Fibroblast of upper back skin (primary cell): ENCODE results near the gene PRRT2.
"Not testable (repeated sequence)": the region's sequence is repeated elsewhere in the genome, so short reads cannot be mapped to it uniquely, and the experiment has no call there.

Experiments used
- DNase-seq: peaks from one replicate; pipeline ENCODE4 v3.0.0-alpha.2; 2013

Gene PRRT2

DNA sequence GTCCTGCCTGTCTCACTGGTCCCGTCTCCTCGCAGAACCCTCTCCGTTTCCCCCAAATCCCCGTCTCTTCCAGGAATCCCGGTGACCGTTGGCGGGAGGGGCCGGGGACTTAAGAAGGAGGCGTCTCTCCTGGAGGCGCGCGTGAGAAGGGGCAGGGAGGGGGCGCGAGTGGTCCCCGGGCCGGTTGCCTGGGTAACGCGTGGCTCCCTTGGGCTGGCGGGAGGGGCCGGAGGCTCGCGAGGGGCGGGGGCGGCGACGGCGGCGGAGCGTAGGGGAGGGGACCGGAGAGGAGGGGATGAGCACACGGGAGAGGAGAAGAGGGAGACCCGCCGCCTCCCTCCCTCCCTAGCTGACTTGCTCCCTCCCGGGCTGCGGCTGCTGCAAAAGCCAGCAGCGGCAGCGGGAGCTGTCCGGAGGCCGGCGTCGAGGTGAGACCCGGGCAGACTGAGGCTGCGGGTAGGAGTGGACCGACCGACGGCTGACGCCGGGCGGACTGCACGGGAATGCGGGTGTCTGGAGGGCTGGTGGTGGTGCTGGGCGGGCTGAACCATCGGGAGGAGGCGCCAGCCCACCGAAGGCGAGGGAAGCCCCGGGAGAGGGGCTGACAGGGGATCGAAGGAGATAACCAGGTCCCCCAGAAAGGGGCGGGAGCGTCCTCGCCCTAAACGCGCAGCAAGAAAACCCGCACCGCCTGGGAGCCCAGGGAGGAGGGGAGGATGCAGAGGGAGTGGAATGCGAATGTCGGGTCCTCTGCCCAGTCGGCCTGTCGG is at the start of gene PRRT2:
PRRT2 (plus strand) TSS at position 298 of the 770 bp plus-strand sequence. CDS start 862 bp downstream, outside the sequence.
- DNase-seq: peak; percentile 52

DNA sequence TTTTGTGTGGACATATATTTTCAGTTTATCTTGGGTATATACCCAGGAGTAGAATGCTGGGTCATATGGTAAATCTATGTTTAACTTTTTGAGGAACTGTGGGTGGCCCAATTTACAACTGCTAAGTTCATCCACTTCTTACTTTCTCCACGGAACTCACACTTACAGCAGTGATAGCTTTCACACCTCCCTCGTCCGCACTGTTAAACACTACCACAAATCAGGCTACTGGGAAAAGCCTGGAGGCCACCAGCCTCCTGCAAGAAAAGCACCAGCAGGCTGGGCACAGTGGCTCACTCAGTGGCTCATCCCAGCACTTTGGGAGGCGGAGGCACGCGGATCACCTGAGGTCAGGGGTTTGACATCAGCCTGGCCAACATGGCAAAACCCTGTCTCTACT is 48.7 kb upstream of the PRRT2 start:
- DNase-seq: no peak

DNA sequence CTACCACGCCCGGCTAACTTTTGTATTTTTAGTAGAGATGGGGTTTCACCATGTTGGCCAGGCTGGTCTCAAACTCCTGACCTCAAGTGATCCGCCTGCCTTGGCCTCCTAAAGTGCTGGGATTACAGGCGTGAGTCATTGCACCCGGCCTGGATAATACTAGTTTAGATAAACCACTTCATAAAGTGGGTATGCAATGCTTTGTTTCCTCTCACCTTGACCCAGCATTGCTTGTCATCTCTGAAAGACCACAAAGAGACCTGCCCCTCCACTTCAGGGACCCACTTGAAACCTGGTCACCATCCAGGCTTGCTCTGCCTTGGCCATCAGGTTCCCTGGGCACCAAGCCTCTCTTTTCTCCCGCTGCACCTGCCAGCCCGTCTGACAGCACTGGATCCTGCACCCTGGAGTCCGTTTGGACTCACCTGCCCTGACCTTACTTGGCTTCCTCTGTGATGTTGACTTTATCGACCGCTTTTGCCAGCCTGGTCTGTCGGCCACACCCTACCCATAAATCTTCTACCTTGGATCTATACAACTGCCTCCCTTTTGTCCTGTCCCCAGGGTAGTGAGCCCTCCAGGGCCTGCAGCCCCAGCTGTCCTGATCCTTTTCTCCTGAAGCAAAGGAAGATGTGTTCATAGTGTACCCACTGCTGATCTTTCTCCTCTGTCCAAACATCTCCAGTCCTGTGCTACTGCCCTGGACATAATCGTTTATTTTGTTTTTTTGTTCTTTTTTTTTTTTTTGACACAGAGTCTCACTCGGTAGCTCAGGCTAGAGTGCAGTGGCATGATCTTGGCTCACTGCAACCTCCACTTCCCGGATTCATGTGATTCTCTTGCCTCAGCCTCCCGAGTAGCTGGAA is 46.6 kb upstream of the PRRT2 start:
- DNase-seq: no peak

GRCh38 chr16:29766571-29766970 is 45.4 kb upstream of the PRRT2 start:
- DNase-seq: no peak

GRCh38 chr16:29767062-29767461 is 44.9 kb upstream of the PRRT2 start:
- no peak for DNase-seq

GRCh38 chr16:29769507-29769906 is 42.5 kb upstream of the PRRT2 start:
- no peak for DNase-seq

DNA sequence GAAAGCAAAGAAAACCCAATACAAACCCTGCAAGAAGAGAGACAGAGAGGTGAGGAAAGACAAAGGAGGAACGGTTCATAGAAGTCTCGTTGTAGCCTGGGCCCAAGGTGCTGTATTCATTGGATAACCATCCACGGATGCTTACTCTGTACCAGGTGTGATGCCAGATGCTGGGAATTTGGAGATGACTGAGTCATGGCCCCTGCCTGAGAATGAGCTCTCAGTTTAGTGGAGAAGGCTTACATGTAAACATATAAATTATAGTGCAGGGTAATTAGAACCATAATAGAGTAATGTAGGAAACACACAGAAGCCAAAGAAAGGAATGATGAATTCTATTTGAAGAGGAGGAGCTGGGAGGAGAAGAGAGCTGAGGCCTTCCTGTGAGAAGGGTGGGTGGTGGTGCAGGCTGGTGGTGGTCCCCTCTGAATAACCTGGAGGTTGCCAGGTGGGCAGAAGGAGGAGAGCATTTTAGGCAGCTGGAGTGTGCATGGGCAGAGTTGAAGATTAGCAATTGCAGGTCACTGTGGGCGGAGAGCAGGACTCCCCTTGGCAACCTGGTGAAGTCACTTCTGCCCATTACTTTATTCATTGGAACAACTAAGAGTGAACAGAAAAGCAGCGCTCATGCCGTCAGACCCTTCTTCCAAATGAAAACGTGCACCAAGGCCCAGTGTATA is 41.6 kb upstream of the PRRT2 start:
- no peak for DNase-seq

DNA sequence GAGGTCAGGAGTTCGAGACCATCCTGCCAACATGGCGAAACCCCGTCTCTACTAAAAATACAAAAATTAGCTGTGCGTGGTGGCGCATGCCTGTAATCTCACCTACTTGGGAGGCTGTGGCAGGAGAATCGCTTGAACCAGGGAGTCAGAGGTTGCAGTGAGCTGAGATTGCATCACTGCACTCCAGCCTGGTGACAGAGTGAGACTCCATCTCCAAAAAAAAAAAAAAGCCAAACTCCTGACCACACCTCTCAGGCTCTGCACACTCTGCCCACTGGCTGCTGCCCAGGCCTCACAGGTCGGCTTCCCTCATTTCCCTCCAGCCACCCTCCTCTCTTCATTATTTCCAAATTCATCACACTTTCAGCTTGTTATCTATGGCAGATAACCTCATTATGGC is 39.7 kb upstream of the PRRT2 start:
- not testable (repeated sequence) for DNase-seq

DNA sequence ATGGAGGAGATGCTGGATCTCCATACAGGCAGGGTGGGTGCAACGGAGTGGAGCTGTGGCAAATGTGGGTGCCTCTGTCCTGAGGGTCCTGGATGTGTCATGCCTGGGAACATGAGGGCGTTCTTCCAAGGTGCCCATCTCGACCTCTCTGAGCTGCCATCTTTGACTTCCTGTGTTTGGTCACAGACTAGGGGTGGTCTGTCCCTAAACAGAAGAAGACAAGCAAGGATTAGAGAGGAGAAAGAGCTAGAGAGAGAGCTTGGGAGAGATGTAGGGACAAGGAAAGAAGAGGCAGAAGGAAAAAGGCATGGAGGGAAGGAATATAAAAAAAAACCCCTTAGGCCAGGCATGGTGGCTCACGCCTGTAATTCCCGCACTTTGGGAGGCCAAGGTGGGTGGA is 37.3 kb upstream of the PRRT2 start:
- DNase-seq: no peak

DNA sequence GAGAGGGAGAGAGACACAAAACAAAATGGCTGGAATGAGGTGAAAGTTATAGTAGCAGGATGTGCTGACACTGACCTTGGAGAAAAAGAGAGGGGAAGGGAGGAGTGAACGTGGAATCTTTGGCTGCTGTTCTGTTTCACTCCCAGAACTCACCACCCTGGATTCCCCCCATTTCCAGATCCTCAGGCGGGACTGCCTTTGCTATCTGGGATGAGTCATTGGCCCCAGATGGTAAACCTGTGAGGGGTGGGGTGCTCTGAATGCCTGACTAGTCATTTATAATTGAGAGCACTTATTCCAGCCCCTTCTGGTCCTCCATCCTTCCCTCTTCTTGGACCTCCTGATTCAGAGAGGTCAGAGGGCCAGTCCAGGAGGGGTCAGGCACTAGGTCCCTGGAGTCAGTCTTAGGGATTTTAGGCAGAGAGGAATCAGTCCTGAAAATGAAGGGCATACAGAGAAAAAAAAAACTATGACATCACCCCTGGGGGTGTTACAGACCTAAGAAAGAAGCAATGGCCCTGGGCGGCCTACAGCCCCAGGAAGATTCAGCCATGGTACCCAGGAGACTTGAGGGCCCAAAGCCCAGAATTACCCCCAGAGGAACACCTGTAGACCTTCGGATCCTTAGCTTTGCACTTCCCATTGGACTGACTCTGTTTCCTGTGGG is 36.1 kb upstream of the PRRT2 start:
- peak; percentile 50 for DNase-seq

GRCh38 chr16:29777576-29778350 is 34.2 kb upstream of the PRRT2 start, which contains the start of gene ZG16:
Gene ZG16, plus strand, starts transcription at chr16:29778256. Its CDS starts 1,011 bp downstream, at chr16:29779267.
- no peak for DNase-seq

DNA sequence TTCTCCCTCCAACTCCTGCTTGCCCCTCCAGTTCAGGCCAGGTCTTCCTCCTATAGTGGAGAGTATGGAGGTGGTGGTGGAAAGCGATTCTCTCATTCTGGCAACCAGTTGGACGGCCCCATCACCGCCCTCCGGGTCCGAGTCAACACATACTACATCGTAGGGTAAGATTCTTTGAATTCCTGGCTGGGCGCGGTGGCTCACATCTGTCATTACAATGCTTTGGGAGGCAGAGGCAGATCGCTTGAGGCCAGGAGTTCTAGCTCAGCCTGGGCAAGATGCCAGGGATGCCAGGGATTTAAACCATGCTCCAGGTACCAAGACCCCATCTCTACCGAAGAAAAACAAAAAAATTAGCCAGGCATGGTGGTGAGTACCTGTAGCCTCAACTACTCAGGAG is 32.5 kb upstream of the PRRT2 start:
- DNase-seq: no peak

GRCh38 chr16:29783094-29783953 is 28.7 kb upstream of the PRRT2 start:
- not testable (repeated sequence) for DNase-seq

GRCh38 chr16:29784157-29784556 is 27.8 kb upstream of the PRRT2 start:
- DNase-seq: no peak

DNA sequence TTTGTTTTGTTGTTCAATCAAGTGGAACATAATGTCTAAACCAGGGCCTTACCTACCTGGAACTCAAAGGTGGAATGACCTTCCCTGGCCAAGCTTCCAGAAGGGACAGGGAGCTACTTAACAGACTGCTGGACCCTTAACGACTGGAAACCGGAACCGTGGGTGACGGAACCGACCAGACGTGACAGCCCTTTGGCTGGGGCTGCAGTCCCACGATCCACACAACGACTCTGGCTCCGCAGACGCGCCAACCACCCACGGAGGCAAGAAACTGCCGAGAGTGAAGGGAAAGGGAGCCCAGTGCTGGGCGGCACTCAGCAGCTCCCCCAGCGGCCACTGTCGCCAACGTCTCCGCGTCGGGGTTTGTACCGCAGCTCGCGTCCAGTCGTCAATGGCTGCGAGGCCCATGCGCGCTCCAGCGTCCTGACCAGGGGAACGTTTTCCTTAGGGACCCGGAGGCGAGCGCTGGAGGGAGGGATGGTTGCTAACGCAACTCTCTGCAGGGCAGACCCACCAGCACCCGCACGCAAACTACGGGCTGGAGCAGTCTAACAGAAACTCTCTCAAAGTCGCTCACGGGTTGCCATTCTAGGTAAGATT is 27.0 kb upstream of the PRRT2 start:
- DNase-seq: peak; percentile 52

- DNase-seq: not testable (repeated sequence)
These were observed 24.8 kb upstream of the PRRT2 start for GRCh38 chr16:29787155-29787554.

DNA sequence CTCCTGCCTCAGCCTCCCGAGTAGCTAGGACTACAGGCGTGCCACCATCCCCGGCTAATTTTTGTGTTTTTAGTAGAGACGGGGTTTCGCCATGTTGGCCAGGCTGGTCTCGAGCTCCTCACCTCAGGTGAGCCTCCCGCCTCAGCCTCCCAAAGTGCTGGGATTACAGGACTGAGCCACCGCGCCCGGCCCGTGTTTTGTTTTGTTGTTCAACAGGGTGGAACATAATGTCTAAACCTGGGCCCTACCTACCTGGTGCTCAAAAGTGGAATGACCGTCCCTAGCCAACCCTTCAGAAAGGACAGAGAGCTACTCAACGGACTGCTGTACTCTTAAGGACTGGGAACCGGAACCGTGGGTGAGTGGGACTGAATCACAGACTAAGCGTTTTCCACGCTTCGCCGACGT is 22.2 kb upstream of the PRRT2 start:
- no peak for DNase-seq

DNA sequence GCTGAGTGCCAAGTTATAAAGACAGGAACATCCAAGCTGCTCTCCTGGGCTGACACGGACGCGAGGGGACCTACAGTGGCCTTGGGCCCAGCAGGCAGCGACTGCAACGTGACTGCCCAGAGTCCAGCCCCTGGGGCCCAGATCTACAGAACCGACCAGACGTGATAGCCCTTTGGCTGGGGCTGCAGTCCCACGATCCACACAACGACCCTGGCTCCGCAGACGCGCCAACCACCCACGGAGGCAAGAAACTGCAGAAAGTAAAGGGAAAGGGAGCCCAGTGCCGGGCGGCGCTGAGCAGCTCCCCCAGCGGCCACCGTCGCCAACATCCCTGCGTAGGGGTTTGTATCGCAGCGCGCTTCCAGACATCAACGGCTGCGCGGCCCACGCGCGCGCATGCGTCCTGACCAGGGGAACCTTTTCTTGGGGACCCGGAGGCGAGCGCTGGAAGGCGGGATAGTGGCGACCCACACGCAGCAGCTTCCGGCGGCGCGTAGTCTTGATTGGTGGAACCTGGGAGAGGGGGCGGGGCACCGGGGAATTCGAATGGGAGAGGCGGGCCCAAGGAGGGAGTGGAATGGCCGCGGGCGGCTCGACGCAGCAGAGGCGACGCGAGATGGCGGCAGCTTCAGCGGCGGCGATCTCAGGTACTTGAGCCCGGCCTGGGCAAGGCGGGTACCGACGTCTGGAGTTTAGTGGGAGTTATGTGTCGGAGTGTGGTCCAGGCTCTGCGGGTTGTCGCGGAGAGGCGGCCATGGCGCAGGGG is 21.6 kb upstream of the PRRT2 start, which contains the start of gene KIF22:
KIF22 (plus strand) TSS at position 569 of the 766 bp plus-strand sequence; CDS start at position 578, 9 bp downstream.
- DNase-seq: peak; percentile 99
